ENCODE measurements around the gene CHIT1.
A peak's percentile ranks its signal among the peaks of the same experiment; 100 is the strongest.

Gene CHIT1

DNA sequence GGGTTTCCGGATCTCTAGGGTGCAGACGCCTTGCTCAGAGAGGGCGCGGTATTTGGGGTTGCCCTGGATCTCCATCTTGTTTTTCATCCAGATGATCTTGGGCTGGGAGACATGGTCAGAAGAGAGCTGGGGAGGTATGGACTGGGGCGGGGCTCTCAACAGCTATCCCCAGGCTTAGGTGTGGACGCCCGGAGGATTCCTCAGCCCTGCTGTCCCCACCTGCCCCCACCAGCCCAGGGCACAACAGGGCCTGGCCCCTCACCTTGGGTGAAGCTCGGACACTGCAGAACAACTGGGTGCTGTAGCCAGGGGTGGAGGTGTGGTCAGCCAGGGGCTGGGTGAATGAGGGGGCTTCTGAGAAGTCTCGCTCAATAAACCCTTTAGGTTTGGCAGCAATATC, 60.5 kb downstream of the CHIT1 start:
- no peaks in the 10 kb centered on the region for H3K27me3 ChIP-seq (ENCODE audit: control insufficient read depth in 3 of 3, insufficient read depth in 3 of 3, low read depth in 1 of 3, low read length in 3 of 3)
- H4K91ac ChIP-seq (ENCODE audit: low read depth, low read length, poor library complexity): no peak overlapping the region
- no peak overlapping the region for H4K8ac ChIP-seq (ENCODE audit: low read depth, low read length)
- no CpG with 5 or more reads among the region's 9 CpGs for WGBS, 2 donors (ENCODE audit: extremely low coverage in 2 of 2, insufficient read length in 2 of 2, insufficient replicate concordance in 1 of 2)
- H3K23ac ChIP-seq (ENCODE audit: low read depth, low read length, poor library complexity): no peak overlapping the region
- no peaks in the 10 kb centered on the region for H3K9me3 ChIP-seq (replicated peaks in 1 of 2; ENCODE audit: control insufficient read depth in 2 of 2, insufficient read depth in 1 of 2, low read depth in 1 of 2, low read length in 2 of 2)
- no peak overlapping the region for H2AFZ ChIP-seq (ENCODE audit: low read length)
- H3K4me1 ChIP-seq (ENCODE audit: control insufficient read depth in 2 of 2, insufficient read depth in 1 of 2, low read depth in 1 of 2, low read length in 2 of 2): peaks cover 0 to 9% of the 10 kb centered on the region in 2 donors
- H3K14ac ChIP-seq (ENCODE audit: low read length): no peak overlapping the region
- H2BK15ac ChIP-seq (ENCODE audit: low read length): peak overlapping the region; percentile 68
- no peak overlapping the region for H2BK12ac ChIP-seq (ENCODE audit: low read length)
- no peak overlapping the region for H3K27ac ChIP-seq (replicated peaks; ENCODE audit: low read length)
- H3K36me3 ChIP-seq (replicated peaks in 1 of 2; ENCODE audit: control insufficient read depth in 2 of 2, insufficient read depth in 2 of 2, low read length in 2 of 2): no peaks in the 10 kb centered on the region
- H3K4me3 ChIP-seq (ENCODE audit: low read length in 2 of 2): no peak overlapping the region
- H2BK5ac ChIP-seq (ENCODE audit: low read length): no peak overlapping the region
- H3K4ac ChIP-seq (ENCODE audit: low read length): no peak overlapping the region
- no peaks in the 10 kb centered on the region for H3K79me1 ChIP-seq (ENCODE audit: low read depth, low read length)
- H3K18ac ChIP-seq (ENCODE audit: low read length): peak overlapping the region; percentile 46
- H2AK5ac ChIP-seq (ENCODE audit: low read depth, low read length): peak overlapping the region; percentile 43
- no peak overlapping the region for H3K4me2 ChIP-seq (ENCODE audit: insufficient read depth, low read length, poor library complexity, severe bottlenecking)
- no peak overlapping the region for H3K9ac ChIP-seq (ENCODE audit: low read depth, low read length, poor library complexity)
- no peak for DNase-seq (ENCODE audit: low spot score)
- no peak overlapping the region for H2BK120ac ChIP-seq (ENCODE audit: low read depth, low read length)

DNA sequence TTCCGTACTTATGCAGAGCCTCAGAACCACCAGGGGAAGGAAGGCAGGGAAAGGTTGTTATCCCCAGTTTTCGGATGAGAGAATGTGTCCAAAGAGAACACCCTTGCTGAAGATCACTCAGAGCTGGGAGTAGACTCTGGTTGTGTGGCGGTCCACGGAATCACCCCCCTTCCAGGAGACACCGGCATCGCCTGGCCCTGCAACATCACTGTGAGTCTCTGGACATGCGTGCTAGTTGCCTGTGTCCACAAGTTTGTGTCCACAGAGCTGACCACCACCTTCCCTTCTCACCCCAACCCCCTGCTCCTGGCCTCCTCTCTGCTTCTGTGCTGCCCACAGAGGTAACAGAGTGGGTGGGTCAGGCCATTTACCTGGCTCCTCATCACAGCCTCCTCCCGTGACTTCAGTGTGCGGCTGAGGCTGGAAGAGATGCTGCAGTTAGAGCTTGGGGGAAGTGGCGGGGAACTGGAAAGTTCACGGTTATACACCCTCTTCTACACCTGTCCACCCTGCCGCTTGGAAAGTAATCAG, 61.2 kb downstream of the CHIT1 start:
- H4K91ac ChIP-seq (ENCODE audit: low read depth, low read length, poor library complexity): no peak overlapping the region
- H4K8ac ChIP-seq (ENCODE audit: low read depth, low read length): no peak overlapping the region
- no peak overlapping the region for H2BK15ac ChIP-seq (ENCODE audit: low read length)
- H2BK120ac ChIP-seq (ENCODE audit: low read depth, low read length): no peak overlapping the region
- peaks cover 0 to 9% of the 10 kb centered on the region in 2 donors for H3K4me1 ChIP-seq (ENCODE audit: control insufficient read depth in 2 of 2, insufficient read depth in 1 of 2, low read depth in 1 of 2, low read length in 2 of 2)
- no peak overlapping the region for H2BK12ac ChIP-seq (ENCODE audit: low read length)
- no peak overlapping the region for H3K23ac ChIP-seq (ENCODE audit: low read depth, low read length, poor library complexity)
- H3K27me3 ChIP-seq (ENCODE audit: control insufficient read depth in 3 of 3, insufficient read depth in 3 of 3, low read depth in 1 of 3, low read length in 3 of 3): no peaks in the 10 kb centered on the region
- DNase-seq (ENCODE audit: low spot score): no peak
- H2AK5ac ChIP-seq (ENCODE audit: low read depth, low read length): peak overlapping the region; percentile 3
- H3K18ac ChIP-seq (ENCODE audit: low read length): peak overlapping the region; percentile 72
- no CpG with 5 or more reads among the region's 12 CpGs for WGBS, 2 donors (ENCODE audit: extremely low coverage in 2 of 2, insufficient read length in 2 of 2, insufficient replicate concordance in 1 of 2)
- H3K79me1 ChIP-seq (ENCODE audit: low read depth, low read length): no peaks in the 10 kb centered on the region
- no peak overlapping the region for H3K9ac ChIP-seq (ENCODE audit: low read depth, low read length, poor library complexity)
- H2BK5ac ChIP-seq (ENCODE audit: low read length): no peak overlapping the region
- H3K4ac ChIP-seq (ENCODE audit: low read length): no peak overlapping the region
- no peaks in the 10 kb centered on the region for H3K36me3 ChIP-seq (replicated peaks in 1 of 2; ENCODE audit: control insufficient read depth in 2 of 2, insufficient read depth in 2 of 2, low read length in 2 of 2)
- H3K4me3 ChIP-seq (ENCODE audit: low read length in 2 of 2): no peak overlapping the region
- H3K4me2 ChIP-seq (ENCODE audit: insufficient read depth, low read length, poor library complexity, severe bottlenecking): no peak overlapping the region
- H3K14ac ChIP-seq (ENCODE audit: low read length): no peak overlapping the region
- H3K9me3 ChIP-seq (replicated peaks in 1 of 2; ENCODE audit: control insufficient read depth in 2 of 2, insufficient read depth in 1 of 2, low read depth in 1 of 2, low read length in 2 of 2): no peaks in the 10 kb centered on the region
- no peak overlapping the region for H3K27ac ChIP-seq (replicated peaks; ENCODE audit: low read length)
- no peak overlapping the region for H2AFZ ChIP-seq (ENCODE audit: low read length)

DNA sequence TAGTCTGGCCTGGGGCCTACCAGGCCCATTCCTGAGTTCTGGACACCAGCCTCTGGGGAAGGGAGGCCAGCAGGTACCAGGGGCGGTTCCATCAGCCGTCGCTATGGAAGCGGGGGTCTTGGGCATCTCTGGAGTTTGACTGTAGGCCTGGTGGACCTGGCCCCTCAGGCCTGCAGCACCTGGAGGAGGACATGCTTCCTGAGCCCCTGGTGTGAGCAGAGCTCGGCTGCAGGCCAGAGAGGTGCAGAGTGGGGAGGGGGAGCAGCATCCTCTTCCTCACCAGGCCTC, 61.6 kb downstream of the CHIT1 start:
- Histone ChIP-seq H3K23ac (ENCODE audit: low read depth, low read length, poor library complexity) (no peak overlapping the region), H3K27ac (replicated peaks; ENCODE audit: low read length) (no peak overlapping the region), H3K4me3 (ENCODE audit: low read length in 2 of 2) (no peak overlapping the region), H2BK120ac (ENCODE audit: low read depth, low read length) (no peak overlapping the region), H3K9ac (ENCODE audit: low read depth, low read length, poor library complexity) (no peak overlapping the region), H3K79me1 (ENCODE audit: low read depth, low read length) (no peaks in the 10 kb centered on the region), H3K18ac (ENCODE audit: low read length) (peak overlapping the region; percentile 72), H2AFZ (ENCODE audit: low read length) (no peak overlapping the region), H3K36me3 (replicated peaks in 1 of 2; ENCODE audit: control insufficient read depth in 2 of 2, insufficient read depth in 2 of 2, low read length in 2 of 2) (no peaks in the 10 kb centered on the region), H4K91ac (ENCODE audit: low read depth, low read length, poor library complexity) (no peak overlapping the region), H4K8ac (ENCODE audit: low read depth, low read length) (no peak overlapping the region), H2BK12ac (ENCODE audit: low read length) (no peak overlapping the region), H2BK15ac (ENCODE audit: low read length) (no peak overlapping the region), H3K4me1 (ENCODE audit: control insufficient read depth in 2 of 2, insufficient read depth in 1 of 2, low read depth in 1 of 2, low read length in 2 of 2) (peaks cover 0 to 8% of the 10 kb centered on the region in 2 donors), H3K9me3 (replicated peaks in 1 of 2; ENCODE audit: control insufficient read depth in 2 of 2, insufficient read depth in 1 of 2, low read depth in 1 of 2, low read length in 2 of 2) (no peaks in the 10 kb centered on the region), H2AK5ac (ENCODE audit: low read depth, low read length) (peak overlapping the region; percentile 66), H3K14ac (ENCODE audit: low read length) (no peak overlapping the region), H2BK5ac (ENCODE audit: low read length) (no peak overlapping the region), H3K4ac (ENCODE audit: low read length) (no peak overlapping the region), H3K27me3 (ENCODE audit: control insufficient read depth in 3 of 3, insufficient read depth in 3 of 3, low read depth in 1 of 3, low read length in 3 of 3) (no peaks in the 10 kb centered on the region), H3K4me2 (ENCODE audit: insufficient read depth, low read length, poor library complexity, severe bottlenecking) (no peak overlapping the region)
- WGBS, 2 donors (ENCODE audit: extremely low coverage in 2 of 2, insufficient read length in 2 of 2, insufficient replicate concordance in 1 of 2): no CpG with 5 or more reads among the region's 5 CpGs
- DNase-seq (ENCODE audit: low spot score): no peak

DNA sequence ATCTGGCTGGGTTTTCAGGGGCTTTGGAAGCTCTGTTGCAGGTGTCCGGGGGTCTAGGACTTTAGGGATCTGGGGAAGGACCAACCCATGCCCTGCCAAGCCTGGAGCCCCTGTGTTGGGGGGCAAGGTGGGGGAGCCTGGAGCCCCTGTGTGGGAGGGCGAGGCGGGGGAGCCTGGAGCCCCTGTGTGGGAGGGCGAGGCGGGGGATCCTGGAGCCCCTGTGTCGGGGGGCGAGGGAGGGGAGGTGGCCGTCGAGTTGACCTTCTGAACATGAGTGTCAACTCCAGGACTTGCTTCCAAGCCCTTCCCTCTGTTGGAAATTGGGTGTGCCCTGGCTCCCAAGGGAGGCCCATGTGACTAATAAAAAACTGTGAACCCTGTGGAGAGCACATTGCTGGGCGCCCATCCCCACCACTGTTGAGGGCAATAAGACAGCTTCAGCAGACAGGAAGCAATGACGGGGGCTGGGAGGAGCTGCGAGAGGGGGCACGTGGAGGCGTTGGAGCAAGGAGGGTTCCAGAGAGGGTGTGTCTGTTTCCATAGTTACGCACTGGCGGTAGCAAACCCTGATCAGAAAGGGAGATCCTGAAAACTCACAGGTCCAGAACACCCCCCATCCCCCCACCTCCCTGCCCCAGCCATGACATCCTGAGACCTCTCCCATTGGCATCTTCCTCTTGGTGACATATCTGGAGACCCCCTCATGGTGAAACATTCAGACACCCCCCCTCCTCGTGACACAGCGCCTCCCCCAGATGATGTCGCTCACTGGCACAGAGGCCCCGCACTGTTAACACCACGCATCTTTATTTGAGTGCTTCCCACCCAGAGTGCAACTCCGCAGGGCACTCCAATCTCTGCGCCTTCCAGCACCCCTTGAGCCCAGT, 62.2 kb downstream of the CHIT1 start:
- H3K4me2 ChIP-seq (ENCODE audit: insufficient read depth, low read length, poor library complexity, severe bottlenecking): no peak overlapping the region
- H3K27me3 ChIP-seq (ENCODE audit: control insufficient read depth in 3 of 3, insufficient read depth in 3 of 3, low read depth in 1 of 3, low read length in 3 of 3): no peaks in the 10 kb centered on the region
- no peak overlapping the region for H4K91ac ChIP-seq (ENCODE audit: low read depth, low read length, poor library complexity)
- H3K4me3 ChIP-seq (ENCODE audit: low read length in 2 of 2): no peak overlapping the region
- no peak overlapping the region for H3K27ac ChIP-seq (replicated peaks; ENCODE audit: low read length)
- no peak overlapping the region for H3K9ac ChIP-seq (ENCODE audit: low read depth, low read length, poor library complexity)
- no peak overlapping the region for H2BK12ac ChIP-seq (ENCODE audit: low read length)
- no CpG with 5 or more reads among the region's 23 CpGs for WGBS, 2 donors (ENCODE audit: extremely low coverage in 2 of 2, insufficient read length in 2 of 2, insufficient replicate concordance in 1 of 2)
- H3K14ac ChIP-seq (ENCODE audit: low read length): no peak overlapping the region
- H3K4ac ChIP-seq (ENCODE audit: low read length): no peak overlapping the region
- H3K36me3 ChIP-seq (replicated peaks in 1 of 2; ENCODE audit: control insufficient read depth in 2 of 2, insufficient read depth in 2 of 2, low read length in 2 of 2): no peaks in the 10 kb centered on the region
- H2BK5ac ChIP-seq (ENCODE audit: low read length): peak overlapping the region; percentile 61
- no peaks in the 10 kb centered on the region for H3K79me1 ChIP-seq (ENCODE audit: low read depth, low read length)
- H3K18ac ChIP-seq (ENCODE audit: low read length): peak overlapping the region; percentile 84
- H2BK120ac ChIP-seq (ENCODE audit: low read depth, low read length): peak overlapping the region; percentile 77
- DNase-seq (ENCODE audit: low spot score): no peak
- peak overlapping the region; percentile 66 for H2AK5ac ChIP-seq (ENCODE audit: low read depth, low read length)
- H3K23ac ChIP-seq (ENCODE audit: low read depth, low read length, poor library complexity): no peak overlapping the region
- peaks cover 0 to 6% of the 10 kb centered on the region in 2 donors for H3K4me1 ChIP-seq (ENCODE audit: control insufficient read depth in 2 of 2, insufficient read depth in 1 of 2, low read depth in 1 of 2, low read length in 2 of 2)
- H2BK15ac ChIP-seq (ENCODE audit: low read length): peak overlapping the region; percentile 89
- no peak overlapping the region for H2AFZ ChIP-seq (ENCODE audit: low read length)
- no peak overlapping the region for H4K8ac ChIP-seq (ENCODE audit: low read depth, low read length)
- H3K9me3 ChIP-seq (replicated peaks in 1 of 2; ENCODE audit: control insufficient read depth in 2 of 2, insufficient read depth in 1 of 2, low read depth in 1 of 2, low read length in 2 of 2): no peaks in the 10 kb centered on the region

All from neuronal stem cell (in vitro differentiated cells).